SH-SY5Y (cell line): ENCODE results near the gene TTBK1.

Experiments used
- GATA2 ChIP-seq: IDR thresholded peaks from 2 replicates; pipeline ENCODE4 v1.6.1; 2011; ENCODE audit warnings: mild to moderate bottlenecking, low read depth, low read length
- GATA3 ChIP-seq: IDR thresholded peaks from 2 replicates; pipeline ENCODE4 v1.6.1; 2011; ENCODE audit warnings: low read depth, mild to moderate bottlenecking, low read length, moderate library complexity

The TTBK1 gene

DNA sequence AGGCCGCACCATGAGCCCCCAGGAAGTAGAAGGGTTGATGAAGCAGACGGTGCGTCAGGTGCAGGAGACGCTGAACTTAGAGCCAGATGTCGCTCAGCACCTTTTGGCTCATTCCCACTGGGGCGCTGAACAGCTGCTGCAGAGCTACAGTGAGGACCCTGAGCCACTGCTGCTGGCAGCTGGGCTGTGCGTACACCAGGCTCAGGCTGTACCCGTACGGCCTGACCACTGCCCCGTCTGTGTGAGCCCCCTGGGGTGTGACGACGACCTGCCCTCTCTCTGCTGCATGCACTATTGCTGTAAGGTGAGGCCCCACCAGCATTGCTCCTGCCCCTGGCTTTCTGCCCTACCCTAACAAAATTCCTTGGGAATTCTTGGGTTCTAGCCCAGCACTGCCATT is 27.1 kb upstream of the TTBK1 start:
- TF ChIP-seq GATA3 (no peak), GATA2 (no peak)

GRCh38 chr6:43217351-43217750 is 25.9 kb upstream of the TTBK1 start:
- no peak for TF ChIP-seq GATA3
- TF ChIP-seq GATA2, result no peak

GRCh38 chr6:43219119-43219518 is 24.2 kb upstream of the TTBK1 start:
- TF ChIP-seq GATA2 (no peak), GATA3 (no peak)

DNA sequence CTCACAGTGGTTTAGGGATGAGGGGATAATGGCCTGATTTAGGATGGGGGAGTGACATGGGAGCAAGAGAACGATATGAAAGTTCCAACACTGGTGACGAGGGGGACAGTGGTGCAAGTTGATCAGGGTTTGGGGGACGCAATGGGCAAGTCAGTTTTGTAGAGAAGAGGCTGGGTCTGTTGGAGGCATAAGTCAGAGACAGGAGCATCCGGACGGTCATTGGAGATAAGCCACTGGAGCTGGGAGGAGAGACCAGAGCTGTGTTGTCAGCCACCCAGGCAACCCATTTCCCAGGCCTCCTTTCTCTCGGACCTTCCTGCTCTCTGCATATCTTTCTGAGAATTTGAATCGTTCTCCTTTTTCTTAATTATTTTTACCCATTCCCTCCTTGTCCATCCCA is 23.5 kb upstream of the TTBK1 start:
- TF ChIP-seq GATA3, result no peak
- no peak for TF ChIP-seq GATA2

DNA sequence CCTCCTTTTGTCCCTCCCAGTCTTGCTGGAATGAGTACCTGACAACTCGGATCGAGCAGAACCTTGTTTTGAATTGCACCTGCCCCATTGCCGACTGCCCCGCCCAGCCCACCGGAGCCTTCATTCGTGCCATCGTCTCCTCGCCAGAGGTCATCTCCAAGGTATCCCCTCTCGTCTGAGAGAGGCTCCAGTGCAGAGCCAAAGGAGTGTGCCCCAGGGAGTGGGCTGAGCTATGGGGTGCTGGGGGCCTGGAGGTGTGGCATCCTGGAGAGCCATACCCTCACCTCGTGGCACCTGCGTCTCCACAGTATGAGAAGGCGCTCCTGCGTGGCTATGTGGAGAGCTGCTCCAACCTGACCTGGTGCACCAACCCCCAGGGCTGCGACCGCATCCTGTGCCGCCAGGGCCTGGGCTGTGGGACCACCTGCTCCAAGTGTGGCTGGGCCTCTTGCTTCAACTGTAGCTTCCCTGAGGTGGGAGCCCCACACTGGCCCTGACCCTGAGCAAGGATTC is 22.8 kb upstream of the TTBK1 start:
- no peak for TF ChIP-seq GATA3
- TF ChIP-seq GATA2, result no peak

DNA sequence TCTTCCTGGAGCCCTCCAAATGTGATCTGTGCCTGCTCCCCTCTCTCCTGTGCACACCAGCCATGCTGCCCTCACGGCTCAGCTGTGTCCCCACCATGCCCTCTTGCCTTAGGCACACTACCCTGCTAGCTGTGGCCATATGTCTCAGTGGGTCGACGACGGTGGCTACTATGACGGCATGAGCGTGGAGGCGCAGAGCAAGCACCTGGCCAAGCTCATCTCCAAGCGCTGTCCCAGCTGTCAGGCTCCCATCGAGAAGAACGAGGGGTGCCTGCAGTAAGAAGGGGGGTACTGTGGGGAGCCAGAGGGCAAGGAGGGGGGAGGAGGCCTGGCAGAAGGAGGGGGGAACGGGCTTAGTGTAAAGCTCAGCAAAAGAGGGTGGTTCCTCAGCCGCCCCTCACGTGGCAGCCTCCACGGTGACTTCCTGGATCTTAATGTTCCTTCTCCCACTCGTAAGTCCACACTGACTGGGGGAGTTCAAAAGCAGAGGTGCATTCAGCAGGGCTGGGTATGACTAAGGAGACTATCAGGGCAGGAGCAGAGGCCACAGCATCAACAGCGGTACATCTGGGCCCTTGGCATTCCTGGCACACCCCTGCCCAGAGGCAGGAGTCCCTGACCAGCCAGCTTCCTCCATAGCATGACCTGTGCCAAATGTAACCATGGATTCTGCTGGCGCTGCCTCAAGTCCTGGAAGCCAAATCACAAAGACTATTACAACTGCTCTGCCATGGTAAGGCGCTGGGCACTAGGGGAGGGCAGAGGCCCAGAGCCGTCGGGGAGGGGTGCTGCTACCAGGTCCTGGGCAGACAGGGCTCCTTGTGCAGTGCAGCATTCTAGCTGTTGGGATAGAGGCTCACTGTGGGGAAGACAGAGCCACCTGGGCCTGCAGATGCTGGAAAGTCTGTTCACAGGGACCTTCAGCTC is 22.0 kb upstream of the TTBK1 start:
- no peak for TF ChIP-seq GATA2
- TF ChIP-seq GATA3, result no peak

GRCh38 chr6:43222418-43223059 is 20.7 kb upstream of the TTBK1 start:
- TF ChIP-seq GATA3 (no peak), GATA2 (no peak)

GRCh38 chr6:43223175-43223574 is 20.1 kb upstream of the TTBK1 start:
- TF ChIP-seq GATA2, result no peak
- no peak for TF ChIP-seq GATA3

DNA sequence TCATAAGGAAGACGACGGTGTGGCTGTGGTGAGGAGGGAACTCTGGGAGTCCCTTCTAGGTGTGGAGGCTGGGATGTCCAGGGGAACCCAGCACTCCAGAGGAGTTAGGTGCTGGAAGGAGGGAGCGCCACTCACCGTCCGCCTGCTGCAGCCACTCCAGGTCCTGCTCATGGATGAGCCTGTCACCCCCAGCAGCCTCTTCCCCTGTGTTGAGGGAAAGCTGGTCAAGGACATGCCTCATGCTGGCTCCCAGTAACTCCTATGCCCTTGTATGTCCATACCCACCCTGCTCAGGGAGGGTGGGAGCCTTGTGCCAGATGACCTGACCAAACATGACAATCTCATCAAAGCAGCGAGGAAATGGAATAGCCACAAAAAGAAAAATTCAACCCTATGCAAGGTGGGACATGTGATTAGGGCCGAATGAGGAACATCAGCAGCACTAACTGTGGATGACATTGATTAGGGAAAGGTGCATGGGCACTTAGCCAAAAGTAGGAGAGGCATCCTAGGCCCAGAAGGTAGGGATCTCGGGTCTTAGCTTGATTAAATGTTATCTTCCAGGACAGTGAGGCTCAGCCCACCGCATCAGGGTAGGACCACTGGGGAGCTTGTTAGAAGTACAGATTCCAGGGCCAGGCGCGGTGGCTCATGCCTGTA is 17.0 kb upstream of the TTBK1 start:
- TF ChIP-seq GATA2, result no peak
- TF ChIP-seq GATA3, result no peak

DNA sequence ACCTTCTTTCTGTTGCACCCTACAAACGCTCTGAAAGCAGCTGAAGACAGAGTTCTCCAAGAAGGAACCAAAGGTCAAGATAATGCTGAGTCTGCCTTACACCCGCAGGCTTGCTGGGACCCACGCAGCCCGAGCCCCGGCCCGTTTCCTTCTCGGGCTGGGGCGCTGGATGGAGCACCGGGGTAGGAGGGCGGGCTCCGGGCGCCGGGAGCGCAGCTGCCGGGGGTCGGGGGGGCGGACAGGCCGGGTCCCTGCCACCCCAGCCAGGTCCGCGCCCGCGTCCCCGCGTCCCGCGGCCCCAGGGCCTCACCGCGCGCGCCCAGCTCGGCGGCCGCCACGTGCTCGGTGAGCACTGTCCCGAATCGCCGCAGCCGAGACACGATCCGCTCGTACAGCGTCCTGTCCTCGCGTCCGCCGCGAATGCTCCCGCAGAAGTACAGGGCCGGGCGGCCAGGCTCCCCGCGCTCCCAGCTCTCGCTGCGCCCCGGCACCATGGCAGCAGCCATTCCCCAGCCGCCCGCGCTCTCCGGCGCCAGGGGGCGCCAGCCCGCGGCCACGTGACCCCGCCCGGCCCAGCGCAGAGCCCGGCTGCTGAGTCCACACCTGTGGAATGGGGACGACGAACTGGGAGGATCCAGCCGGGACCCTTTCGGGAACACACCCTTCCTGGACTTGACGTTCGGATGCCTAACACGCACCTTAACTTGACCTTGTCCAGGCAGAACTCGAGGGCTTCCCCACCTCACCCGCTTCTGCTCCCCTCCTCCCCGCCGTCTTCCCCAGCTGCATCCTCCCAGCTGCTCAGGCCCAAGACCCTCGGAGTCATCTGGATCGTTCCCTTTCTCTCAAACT is 14.1 kb upstream of the TTBK1 start, which contains the start of gene DNPH1:
Gene DNPH1 (minus strand): TSS at position 531 of the 852 bp plus-strand sequence. CDS start 25 bp downstream, at position 506.
- TF ChIP-seq GATA3, result no peak
- TF ChIP-seq GATA2, result no peak

- no peak for TF ChIP-seq GATA2
- TF ChIP-seq GATA3, result no peak
Observed at GRCh38 chr6:43229803-43230620, 13.3 kb upstream of the TTBK1 start.

DNA sequence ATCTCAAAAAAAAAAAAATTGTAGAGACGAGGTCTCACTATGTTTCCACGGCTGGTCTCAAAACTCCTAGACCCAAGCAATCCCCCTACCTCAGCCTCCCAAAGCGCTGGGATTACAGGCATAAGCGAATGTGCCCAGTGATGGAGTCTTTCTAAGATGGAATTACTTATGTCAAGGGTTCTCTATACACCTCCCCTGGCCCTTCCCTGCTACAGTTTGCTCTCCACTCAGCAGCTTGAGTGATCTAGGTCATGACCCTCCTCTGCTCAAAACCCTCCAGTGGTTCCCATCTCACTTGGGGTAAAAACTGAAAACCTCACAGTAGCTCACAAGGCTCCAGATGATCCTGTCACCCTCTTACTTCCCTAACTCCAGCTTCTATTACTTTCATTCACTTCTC is 12.2 kb upstream of the TTBK1 start:
- TF ChIP-seq GATA2 (no peak), GATA3 (no peak)
